Progenitor cell of endocrine pancreas (in vitro differentiated cells): ENCODE data around the gene MYO7B. TPM values are rescaled to one million over a fixed set of nuclear protein-coding genes. Genes with fewer than 3 reads are reported as not detected.

Experiments
- DNase-seq: peaks from one replicate; pipeline ENCODE4 v3.0.0; 2021; ENCODE audit warnings: low spot score; ENCODE audit not compliant: unreplicated experiment
- H3K27ac Mint-ChIP-seq: 2 replicates; pipeline ENCODE4 v1.8.0; 2021; ENCODE audit warnings: mild to moderate bottlenecking, moderate library complexity, mixed read lengths
- H3K27me3 Mint-ChIP-seq: 2 replicates; pipeline ENCODE4 v1.8.0; 2021; ENCODE audit warnings: mixed read lengths
- H3K36me3 Mint-ChIP-seq: 2 replicates; pipeline ENCODE4 v1.8.0; 2022; ENCODE audit warnings: mixed read lengths; ENCODE audit not compliant: insufficient read depth
- H3K4me1 Mint-ChIP-seq: 2 replicates; pipeline ENCODE4 v1.8.0; 2021; ENCODE audit warnings: low read depth, mixed read lengths
- H3K4me3 Mint-ChIP-seq: 2 replicates; pipeline ENCODE4 v1.8.0; 2021; ENCODE audit warnings: low read depth, mild to moderate bottlenecking, moderate library complexity, mixed read lengths
- H3K9me3 Mint-ChIP-seq: 2 replicates; pipeline ENCODE4 v1.8.0; 2021; ENCODE audit warnings: low read depth, mixed read lengths
- CTCF ChIP-seq: fragments of 200-600 bp; sonication (generic); IDR thresholded peaks from one replicate; pipeline ENCODE4 v1.5.0; 2021; ENCODE audit warnings: antibody characterized with exemption, mild to moderate bottlenecking; ENCODE audit not compliant: unreplicated experiment
- total RNA-seq: library from RNA; stranded (reverse); gene quantifications from 2 replicates; pipeline ENCODE4 v1.2.1, GENCODE V29; 2021

The MYO7B gene
- total RNA-seq, 1 donor from 2014 or later: not detected

- Mint-ChIP-seq H3K9me3 (no peaks in the 10 kb centered on the region), H3K27ac (no peak overlapping the region), H3K4me1 (peaks cover 10% of the 10 kb centered on the region), H3K27me3 (peaks cover 61% of the 10 kb centered on the region), H3K36me3 (no peaks in the 10 kb centered on the region), H3K4me3 (no peak overlapping the region)
- no peak for DNase-seq
- TF ChIP-seq CTCF: no peak
Measured at GRCh38 chr2:127678531-127678930, 143.0 kb downstream of the MYO7B start.

- Mint-ChIP-seq H3K27me3 (peaks cover 60% of the 10 kb centered on the region), H3K27ac (no peak overlapping the region), H3K9me3 (no peaks in the 10 kb centered on the region), H3K4me1 (peaks cover 10% of the 10 kb centered on the region), H3K36me3 (no peaks in the 10 kb centered on the region), H3K4me3 (no peak overlapping the region)
- TF ChIP-seq CTCF: no peak
- DNase-seq: no peak
Measured at GRCh38 chr2:127678991-127679390, 143.5 kb downstream of the MYO7B start.

GRCh38 chr2:127679680-127680361 lies 144.3 kb downstream of the MYO7B start:
- TF ChIP-seq CTCF: no peak
- no peak overlapping the region for H3K4me3 Mint-ChIP-seq
- no peaks in the 10 kb centered on the region for H3K9me3 Mint-ChIP-seq
- H3K36me3 Mint-ChIP-seq: no peaks in the 10 kb centered on the region
- H3K4me1 Mint-ChIP-seq: peaks cover 6% of the 10 kb centered on the region
- H3K27me3 Mint-ChIP-seq: peaks cover 55% of the 10 kb centered on the region
- DNase-seq: no peak
- no peak overlapping the region for H3K27ac Mint-ChIP-seq

- H3K27me3 Mint-ChIP-seq: peaks cover 54% of the 10 kb centered on the region
- no peaks in the 10 kb centered on the region for H3K36me3 Mint-ChIP-seq
- H3K27ac Mint-ChIP-seq: no peak overlapping the region
- DNase-seq: no peak
- H3K9me3 Mint-ChIP-seq: no peaks in the 10 kb centered on the region
- H3K4me1 Mint-ChIP-seq: peaks cover 4% of the 10 kb centered on the region
- no peak overlapping the region for H3K4me3 Mint-ChIP-seq
- TF ChIP-seq CTCF: no peak
Measured at GRCh38 chr2:127680706-127681287, 145.3 kb downstream of the MYO7B start.

GRCh38 chr2:127681288-127681804 lies 145.9 kb downstream of the MYO7B start:
- H3K4me1 Mint-ChIP-seq: no peaks in the 10 kb centered on the region
- H3K27ac Mint-ChIP-seq: no peak overlapping the region
- H3K9me3 Mint-ChIP-seq: no peaks in the 10 kb centered on the region
- TF ChIP-seq CTCF: no peak
- peaks cover 49% of the 10 kb centered on the region for H3K27me3 Mint-ChIP-seq
- no peaks in the 10 kb centered on the region for H3K36me3 Mint-ChIP-seq
- H3K4me3 Mint-ChIP-seq: no peak overlapping the region
- DNase-seq: no peak
